ENCODE results near the gene UQCC5. TPM values are rescaled to one million over a fixed set of nuclear protein-coding genes. Genes with fewer than 3 reads are reported as not detected.

The UQCC5 gene
- total and polyA plus RNA-seq, 2 donors (not counting 3 experiments of a cell fraction or from before 2014, with no cell fraction given): 9.9 to 22.6 TPM

- dilution Hi-C loops (cut with MboI; ENCODE audit: extremely low pct_ligation_motif_present, low sequenced_read_pairs): no loop called here
- no peaks in the 10 kb centered on the region for H4K20me1 ChIP-seq (replicated peaks; ENCODE audit: control insufficient read depth, extremely low read depth, insufficient read depth, low read length)
These were observed 10.5 kb upstream of the UQCC5 start for GRCh38 chr3:52525680-52526561.

More at GRCh38 chr3:52525680-52526561, 10.5 kb upstream of the UQCC5 start:
- no peak overlapping the region for H3K4me2 ChIP-seq (ENCODE audit: insufficient read depth, low read length)
- intact Hi-C loops (cut with micrococcal nuclease): loop anchor here (1.0 kb wide), 1 partner anchor 35 kb away; no protein-coding TSS in a partner anchor
- CTCF ChIA-PET: interaction anchor here (1.1 to 1.5 kb wide), 5 partner anchors 10 to 55 kb away, joined by 3 to 6 read pairs (median 3); partner anchors contain the start of gene UQCC5
- POLR2A ChIA-PET: interaction anchor here (1.4 kb wide), 1 partner anchor 17 kb away, joined by 3 read pairs; no protein-coding TSS in a partner anchor
- H3K4me3 ChIP-seq (replicated peaks in 1 of 3; ENCODE audit: insufficient read depth in 1 of 3, low read depth in 1 of 3, low read length in 3 of 3): no peak overlapping the region
- no peak overlapping the region for H3K27ac ChIP-seq (ENCODE audit: insufficient read depth, low read depth, low read length)
- FAIRE-seq (peak; percentile 55), DNase-seq (ENCODE audit: low read depth, low spot score) (no peak)
- peaks cover 19 to 62% of the 10 kb centered on the region in 2 experiments for H3K36me3 ChIP-seq (ENCODE audit: control insufficient read depth in 2 of 2, extremely low read depth in 1 of 2, insufficient read depth in 2 of 2, low read length in 2 of 2)
- no peak overlapping the region for H3K9ac ChIP-seq (replicated peaks; ENCODE audit: extremely low read depth, insufficient read depth, low read length)
- no TSS peak for BruUV-seq (replicated peaks)
- no peaks in the 10 kb centered on the region for H3K27me3 ChIP-seq (ENCODE audit: control insufficient read depth in 2 of 2, insufficient read depth in 2 of 2, low read length in 2 of 2)
- peaks cover 19% of the 10 kb centered on the region for H3K4me1 ChIP-seq (ENCODE audit: control insufficient read depth, extremely low read depth, insufficient read depth, low read length)
- H3K79me2 ChIP-seq (ENCODE audit: control insufficient read depth, insufficient read depth, low read length): peaks cover 16% of the 10 kb centered on the region
- no peaks in the 10 kb centered on the region for H3K9me3 ChIP-seq (replicated peaks; ENCODE audit: control insufficient read depth, insufficient read depth, low read length)
- no peaks in the 10 kb centered on the region for H3K9me1 ChIP-seq (replicated peaks; ENCODE audit: control insufficient read depth, extremely low read depth, insufficient read depth, low read length)
- H2AFZ ChIP-seq (ENCODE audit: low read depth, low read length): no peak overlapping the region
- TF ChIP-seq FOS (IDR thresholded peaks at IDR 0.05; ENCODE audit: borderline replicate concordance, insufficient read depth, low read length): no peak
- TF ChIP-seq POLR2A (IDR thresholded peaks at IDR 0.05; ENCODE audit: low read depth, low read length): peak; percentile 68
- TF ChIP-seq GATA2 (IDR thresholded peaks at IDR 0.05; ENCODE audit: insufficient read depth, insufficient read length, low read depth, low read length): no peak
- no peak for TF ChIP-seq JUN (IDR thresholded peaks at IDR 0.05; ENCODE audit: borderline replicate concordance, insufficient read depth, insufficient read length, low read depth)
- peak; percentile 8 for TF ChIP-seq POLR2AphosphoS5 (IDR thresholded peaks at IDR 0.05; ENCODE audit: insufficient read depth, low read depth, low read length)
- no peak for TF ChIP-seq CTCF (IDR thresholded peaks at IDR 0.05; ENCODE audit: extremely low read depth in 1 of 2, insufficient read depth in 1 of 2, low read depth in 1 of 2, low read length in 2 of 2)
